GM19193 (cell line): ENCODE data around the gene PTPRT.

Source experiments
- POLR2A ChIP-seq: IDR thresholded peaks from 4 replicates; pipeline ENCODE4 v1.6.1; 2011; ENCODE audit not compliant: insufficient read depth, insufficient read length; ENCODE audit errors: extremely low read depth

The PTPRT gene

DNA sequence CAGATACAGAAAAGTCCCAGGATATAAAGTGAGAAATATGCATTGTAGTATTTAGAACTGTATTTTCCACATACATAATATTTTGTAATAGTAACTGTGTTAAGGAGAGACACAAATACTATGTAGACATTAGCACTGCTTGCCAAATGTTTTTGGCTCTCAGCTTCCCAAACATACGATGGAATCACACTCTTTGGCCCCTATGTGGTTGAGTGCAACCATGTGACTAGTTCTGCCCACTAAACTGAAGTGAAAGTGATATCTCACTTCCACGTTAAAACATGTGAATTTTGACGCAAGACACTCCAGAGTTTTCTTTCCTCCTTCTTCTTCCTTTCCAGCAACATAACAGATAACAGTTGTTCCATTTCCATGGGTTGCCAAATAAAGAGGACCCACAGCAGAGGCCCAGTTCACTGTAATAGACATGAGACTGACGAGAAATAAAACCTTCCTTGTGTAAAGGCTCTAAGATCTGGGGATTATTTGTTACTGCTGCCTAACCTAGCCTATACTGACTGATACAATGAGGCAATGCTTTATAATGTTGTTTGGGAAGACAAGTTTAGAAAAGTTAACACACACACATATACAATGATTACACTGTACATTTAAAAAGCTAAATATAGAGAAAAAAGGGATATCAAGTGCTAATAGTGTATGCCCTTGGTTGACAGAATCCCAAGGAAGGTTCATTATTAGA lies 97.2 kb downstream of the PTPRT start:
- no peak for TF ChIP-seq POLR2A

DNA sequence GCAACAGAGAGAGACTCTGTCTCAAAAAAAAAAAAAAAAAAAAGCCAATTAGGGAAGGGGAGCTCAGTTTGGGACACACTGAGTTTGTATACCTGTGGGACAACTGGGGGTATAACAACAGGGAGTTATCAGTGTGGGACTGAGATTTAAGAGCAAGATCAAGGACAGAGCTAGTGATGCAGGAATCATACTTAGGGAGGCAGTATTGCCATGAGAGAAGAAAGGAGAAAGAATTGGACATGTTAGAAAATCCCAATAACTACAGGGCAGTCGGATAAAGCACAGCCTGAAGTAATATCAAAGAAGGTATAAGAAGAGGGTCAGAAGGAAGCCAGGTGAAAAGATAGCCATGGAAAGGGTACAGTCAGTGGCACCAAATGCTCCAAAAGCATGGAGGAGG lies 121.2 kb downstream of the PTPRT start:
- no peak for TF ChIP-seq POLR2A

DNA sequence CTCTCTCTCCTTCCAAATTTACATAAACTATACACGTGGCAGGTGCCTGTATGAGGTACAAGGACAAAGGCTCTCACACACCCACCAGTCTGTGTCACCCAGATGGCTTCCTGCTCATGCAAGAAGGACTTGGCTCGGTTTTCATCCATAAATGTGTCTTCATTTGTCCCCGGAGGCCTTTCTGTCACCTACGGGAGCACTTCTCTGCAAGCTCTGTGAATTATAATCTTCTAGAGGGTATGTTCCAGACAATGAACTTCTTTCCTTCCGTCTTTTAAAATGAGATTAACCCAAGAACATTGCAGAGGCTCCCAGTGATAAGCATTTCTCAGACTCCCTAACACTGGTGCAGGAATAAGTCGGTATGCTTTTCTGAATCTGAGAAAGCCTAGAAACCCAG lies 123.6 kb downstream of the PTPRT start:
- no peak for TF ChIP-seq POLR2A

DNA sequence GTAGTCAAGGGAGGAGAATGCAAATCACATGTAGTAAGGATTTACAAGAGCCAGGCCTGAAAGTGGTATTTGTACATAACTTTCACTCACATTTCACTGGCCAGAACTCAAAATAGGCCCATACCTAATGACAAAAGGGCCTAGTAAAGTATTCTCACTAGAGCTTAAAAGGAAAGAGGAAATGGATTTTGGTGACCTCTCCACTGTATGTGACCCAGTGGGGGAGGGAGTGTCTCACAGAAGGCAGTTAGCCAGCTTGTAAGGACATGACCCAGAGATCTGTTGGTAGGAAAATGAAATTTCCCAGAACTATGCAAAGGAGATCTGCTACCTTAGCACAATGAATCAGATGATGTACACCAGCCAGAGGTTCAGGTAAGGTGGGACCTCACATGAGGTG lies 124.4 kb downstream of the PTPRT start:
- TF ChIP-seq POLR2A, result no peak

DNA sequence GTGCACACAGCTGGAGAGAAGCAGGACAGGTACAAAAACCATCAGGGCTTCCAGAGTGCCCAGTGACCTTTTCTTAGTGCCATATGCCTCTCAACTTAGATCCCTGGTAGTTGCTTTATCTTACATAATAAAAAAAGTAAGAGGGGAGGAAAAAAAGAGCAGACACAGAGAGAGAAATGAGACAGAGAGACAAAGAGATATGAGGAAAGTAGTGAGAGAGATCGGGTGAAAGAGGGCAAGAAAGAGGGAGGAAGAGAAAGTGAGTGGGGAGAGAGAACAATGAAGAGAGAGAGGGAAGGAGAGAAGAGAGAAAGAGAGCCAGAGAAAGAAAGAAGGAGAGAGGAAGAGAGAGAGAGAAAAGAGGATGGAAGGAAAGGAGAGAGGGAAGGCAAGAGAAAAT lies 131.6 kb downstream of the PTPRT start:
- no peak for TF ChIP-seq POLR2A

DNA sequence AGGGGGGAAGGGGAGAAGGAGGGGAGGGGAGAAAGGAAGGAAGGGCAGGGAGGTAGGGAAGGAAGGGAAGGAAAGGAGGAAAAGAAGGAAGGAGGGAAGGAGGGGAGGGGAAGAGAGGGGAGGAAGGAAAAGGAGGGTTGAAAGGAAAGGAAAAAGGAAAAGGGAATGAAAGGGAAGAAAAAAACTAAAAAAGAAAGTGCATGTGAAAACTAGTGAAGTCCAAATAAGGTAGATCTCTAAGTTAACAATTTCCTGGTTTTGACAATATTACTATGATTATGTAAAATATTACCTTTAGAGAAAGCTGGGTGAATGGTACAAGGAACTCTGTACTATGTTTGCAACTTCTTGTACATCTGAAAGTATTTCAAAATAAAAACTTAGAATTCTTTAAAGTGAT lies 132.4 kb downstream of the PTPRT start:
- TF ChIP-seq POLR2A, result no peak

DNA sequence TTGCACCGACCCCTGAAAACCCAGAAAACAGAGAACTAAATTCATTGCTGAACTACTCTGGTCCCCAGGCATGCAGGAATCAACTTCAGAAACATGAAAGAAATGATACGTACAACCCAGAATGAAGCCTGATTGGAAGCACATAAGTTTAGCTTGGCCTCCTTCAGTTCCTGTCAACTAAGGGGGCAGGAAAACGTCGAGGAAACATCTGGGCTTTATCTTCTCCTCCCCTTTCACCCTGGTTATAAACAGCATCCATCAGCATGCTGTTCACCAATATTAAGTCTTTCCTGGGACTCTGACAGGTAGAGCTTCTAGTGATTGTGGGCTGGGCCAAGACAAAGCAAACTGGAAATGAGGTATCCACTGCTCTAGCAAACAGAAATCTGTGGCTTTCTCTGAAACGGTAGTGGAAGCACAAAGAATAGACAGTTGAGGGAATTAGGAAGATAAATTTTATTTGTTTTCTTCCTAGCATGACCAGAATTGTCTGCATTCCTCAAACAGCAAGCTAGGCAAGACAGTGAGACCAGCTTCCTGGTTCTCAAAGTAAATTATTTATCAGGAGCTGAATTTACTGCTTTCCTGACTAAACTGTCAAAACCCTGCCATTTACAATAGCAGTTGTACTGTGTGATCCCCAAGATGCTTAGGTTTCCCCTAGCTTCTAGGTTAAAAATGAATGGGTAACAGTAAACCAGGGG lies 134.4 kb downstream of the PTPRT start:
- TF ChIP-seq POLR2A, result no peak

DNA sequence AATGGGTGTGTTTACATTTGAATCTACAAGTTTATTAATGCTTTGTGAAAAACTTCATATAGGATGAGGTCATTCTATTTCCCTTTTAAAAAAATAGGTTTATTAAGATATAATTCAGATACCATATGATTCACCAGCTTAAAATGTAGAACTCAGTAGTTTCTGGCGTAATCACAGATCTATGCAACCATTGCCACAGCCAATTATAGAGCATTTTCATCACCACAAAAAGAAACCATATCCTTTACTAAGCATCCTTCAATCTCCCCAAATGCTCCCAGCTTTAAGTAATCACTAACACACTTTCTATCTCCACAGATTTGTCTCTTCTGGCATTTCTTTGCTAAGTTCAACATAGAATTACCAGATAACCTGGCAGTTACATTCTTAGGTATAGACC lies 137.2 kb downstream of the PTPRT start:
- TF ChIP-seq POLR2A, result no peak

DNA sequence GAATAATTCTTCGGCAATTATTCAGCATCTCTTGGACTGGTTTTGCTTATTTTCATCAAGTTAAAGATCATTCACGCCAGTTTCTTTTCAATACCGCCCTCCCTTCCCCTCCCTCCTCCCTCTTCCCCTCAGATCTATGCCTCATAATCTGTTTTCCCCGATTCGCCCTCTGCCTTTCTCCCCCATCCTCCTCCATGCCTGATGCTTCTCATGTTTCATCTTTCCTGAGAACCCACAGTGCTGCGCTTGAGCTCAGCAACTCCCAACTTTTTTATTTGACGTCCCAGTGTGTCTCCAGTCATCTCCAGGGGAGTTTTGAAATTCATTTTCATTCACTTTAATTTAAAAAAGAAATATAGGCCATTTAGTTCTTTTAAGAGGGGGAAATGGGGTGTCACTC lies 142.7 kb downstream of the PTPRT start:
- no peak for TF ChIP-seq POLR2A

DNA sequence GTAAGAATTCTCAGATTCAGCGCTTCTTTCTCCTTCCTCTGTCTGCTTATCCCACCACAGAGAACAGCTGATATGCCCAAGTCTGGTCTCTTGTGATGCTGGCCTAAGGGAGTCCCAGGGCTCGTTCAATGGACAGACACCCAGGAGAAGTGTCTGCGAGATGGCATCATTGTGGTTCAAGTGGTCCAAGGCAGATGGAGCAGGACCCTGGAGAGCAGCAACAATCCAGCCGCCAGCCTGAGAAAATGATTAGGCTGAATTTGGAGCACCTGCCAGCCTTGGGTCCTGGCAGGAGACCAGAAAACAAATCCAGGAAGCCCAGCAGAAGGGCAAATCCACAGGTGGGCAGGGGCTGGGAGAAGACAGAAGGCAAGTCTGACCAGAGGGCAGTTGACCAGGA lies 145.8 kb downstream of the PTPRT start:
- no peak for TF ChIP-seq POLR2A

DNA sequence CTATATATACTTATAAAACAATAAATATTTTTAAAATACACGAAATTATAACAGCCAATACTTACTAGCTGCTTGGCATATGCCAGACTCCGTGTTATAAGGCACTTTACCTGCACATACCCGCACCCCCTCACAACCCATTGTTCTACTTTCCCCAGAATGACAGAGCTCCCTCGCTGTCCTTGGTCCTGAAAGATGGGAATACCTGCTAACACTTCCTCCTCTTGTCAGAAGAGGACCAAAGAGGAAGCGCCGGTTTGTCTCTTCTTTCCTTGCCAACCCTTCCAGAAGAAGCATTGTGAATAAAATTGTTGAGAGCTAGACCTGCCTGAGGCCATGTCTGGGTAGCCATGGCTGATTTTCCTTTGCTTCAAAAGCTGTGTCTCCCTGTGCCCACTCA lies 149.3 kb downstream of the PTPRT start:
- TF ChIP-seq POLR2A, result no peak

DNA sequence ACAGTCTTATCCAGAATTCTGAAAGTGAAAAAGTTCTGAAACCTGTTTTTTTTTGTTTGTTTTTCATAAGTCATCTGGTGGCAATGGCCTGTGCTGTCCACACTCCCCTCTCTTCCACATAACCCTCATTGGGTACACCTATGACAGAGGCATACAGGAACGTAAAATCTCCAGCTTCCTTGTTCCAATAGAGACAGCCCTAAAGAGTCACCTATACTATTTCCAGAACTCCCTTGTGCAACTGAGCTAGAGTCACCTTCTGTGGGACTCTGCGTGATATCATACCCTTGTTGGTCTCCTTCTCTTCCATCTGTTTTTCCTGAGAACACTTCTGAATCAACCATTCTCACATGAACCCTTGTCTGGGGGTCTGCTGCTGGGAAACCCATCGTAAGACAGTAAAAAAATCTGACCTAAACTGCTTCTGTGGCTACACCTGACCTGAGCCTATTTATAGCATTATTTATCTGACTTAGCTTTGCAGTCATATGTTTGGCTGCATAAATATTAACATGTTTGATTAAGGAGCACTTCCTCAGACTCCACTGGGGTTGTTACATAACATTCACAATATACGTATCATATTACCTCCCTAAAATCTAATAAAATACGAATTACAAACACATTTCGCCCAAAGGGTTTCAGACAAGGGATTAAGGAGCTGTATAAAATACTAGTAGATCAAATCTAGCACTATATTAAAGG lies 151.9 kb downstream of the PTPRT start:
- no peak for TF ChIP-seq POLR2A

DNA sequence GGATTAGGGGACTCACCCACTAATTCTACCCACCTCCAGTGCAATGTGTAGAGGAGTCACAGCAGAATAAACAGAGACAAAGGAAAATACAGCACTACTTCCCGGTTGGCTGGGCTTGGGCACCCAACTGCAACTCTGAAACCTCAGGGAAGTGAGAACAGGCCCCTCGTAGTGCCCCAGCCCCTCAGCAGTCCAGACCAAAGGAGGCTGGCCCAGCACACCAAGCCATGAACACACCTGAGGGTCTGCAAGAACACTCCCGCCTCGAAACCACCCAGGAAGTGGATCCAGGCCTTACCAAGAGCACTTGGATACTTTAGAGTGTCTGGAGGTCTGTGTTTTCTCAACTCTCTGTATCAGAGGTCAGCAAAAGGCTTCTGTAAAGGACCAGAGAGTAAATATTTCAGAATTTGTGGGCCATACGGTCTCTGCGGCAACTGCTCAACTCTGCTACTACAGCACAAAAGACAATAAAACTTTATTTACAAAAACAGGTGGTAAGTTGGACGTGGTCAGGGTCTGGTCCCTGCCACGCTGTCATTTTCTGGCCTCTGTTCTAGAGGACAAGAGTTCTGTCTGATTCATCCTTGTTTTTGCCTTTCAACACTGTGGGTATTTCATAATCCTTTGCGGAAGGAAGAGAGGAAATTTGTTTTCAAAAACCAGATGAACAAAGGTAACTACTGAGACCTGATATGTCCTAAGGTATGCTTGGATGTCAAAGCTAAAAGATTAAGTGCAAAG lies 154.6 kb downstream of the PTPRT start:
- no peak for TF ChIP-seq POLR2A

DNA sequence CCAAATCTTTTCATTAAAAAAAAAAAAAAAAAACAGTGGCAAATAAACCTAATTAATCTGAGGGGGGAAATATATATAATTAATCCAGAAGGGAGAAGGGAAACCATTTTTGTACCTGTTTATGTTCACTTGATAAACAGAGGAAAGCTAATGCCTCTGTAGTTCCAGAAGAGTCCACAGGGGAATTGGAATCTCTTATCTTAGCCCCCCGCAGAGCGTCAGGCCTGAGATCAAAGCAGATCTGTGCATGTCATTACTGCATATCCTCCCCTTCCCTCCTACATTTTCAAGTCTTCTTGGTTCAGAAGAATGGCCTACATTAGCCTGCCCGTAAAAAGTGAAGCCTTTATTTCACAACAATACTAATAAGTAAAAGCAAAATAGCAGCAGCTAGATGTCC lies 157.2 kb downstream of the PTPRT start:
- no peak for TF ChIP-seq POLR2A

DNA sequence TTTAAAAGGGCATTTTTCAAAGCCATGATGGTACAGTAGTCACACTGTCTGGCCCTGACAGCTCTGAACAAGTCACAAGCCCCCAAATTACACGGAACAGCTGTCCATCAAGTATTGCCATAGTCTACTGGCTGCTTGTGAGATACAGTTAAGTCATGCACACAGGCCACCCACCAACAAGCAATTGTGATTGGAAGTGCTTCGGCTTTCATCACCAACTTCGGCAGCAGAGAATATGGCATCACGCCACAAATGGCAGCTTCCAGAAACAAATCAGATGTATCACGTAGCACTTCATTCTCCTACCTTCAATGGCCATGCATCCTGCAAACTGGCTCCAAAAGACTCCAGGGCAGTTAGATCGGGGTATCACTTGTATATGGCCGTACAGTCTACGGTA lies 160.5 kb downstream of the PTPRT start:
- TF ChIP-seq POLR2A, result no peak
